SU-DHL-6 (cell line): ENCODE measurements around the gene M6PR.

Experiments
- CTCF ChIP-seq: fragments of 200-600 bp; sonication (generic); IDR thresholded peaks from one replicate; pipeline ENCODE4 v1.5.1; 2017; ENCODE audit warnings: antibody characterized with exemption, mild to moderate bottlenecking, low read length, moderate library complexity; ENCODE audit not compliant: insufficient read depth, poor library complexity, severe bottlenecking
- EZH2phosphoT487 ChIP-seq: fragments of 200-600 bp; sonication (generic), shearing (Covaris generic); conservative IDR thresholded peaks from 2 replicates; pipeline ENCODE4 v1.6.1; 2018; ENCODE audit warnings: mild to moderate bottlenecking, antibody characterized with exemption, low read length, moderate library complexity, mixed read lengths

- TF ChIP-seq CTCF (no peak), EZH2phosphoT487 (no peak)
Measured at GRCh38 chr12:8946733-8947132, 2.7 kb downstream of the M6PR start.
